ENCODE results near the gene OR5AK2. TPM values are rescaled to one million over a fixed set of nuclear protein-coding genes. Genes with fewer than 3 reads are reported as not detected.

OR5AK2 gene
- total and polyA plus RNA-seq, 12 donors: not detected

GRCh38 chr11:56990702-56991101 lies 2.0 kb downstream of the OR5AK2 start:
- H3K27ac ChIP-seq: no peak overlapping the region
- no peak for DNase-seq
- 40 to 57% (median 55%) methylated on average over 2 of the region's 2 CpGs for WGBS, 4 donors
- no peak for TF ChIP-seq CTCF (IDR thresholded peaks at IDR 0.05)
- no peak for TF ChIP-seq POLR2A (IDR thresholded peaks at IDR 0.05)
- no peaks in the 10 kb centered on the region for H3K4me1 ChIP-seq (replicated peaks in 1 of 2)
- H3K27me3 ChIP-seq: no peaks in the 10 kb centered on the region
- no peaks in the 10 kb centered on the region for H3K9me3 ChIP-seq (replicated peaks in 1 of 3)
- intact Hi-C loops (cut with DNase I): no loop called here
- H3K4me3 ChIP-seq: no peak overlapping the region
- H3K36me3 ChIP-seq (replicated peaks in 1 of 2): no peaks in the 10 kb centered on the region

GRCh38 chr11:56994532-56994931 lies 5.8 kb downstream of the OR5AK2 start:
- no peak for TF ChIP-seq CTCF (IDR thresholded peaks at IDR 0.05)
- no peak for TF ChIP-seq POLR2A (IDR thresholded peaks at IDR 0.05)
- H3K4me1 ChIP-seq (replicated peaks in 1 of 2): no peaks in the 10 kb centered on the region
- no peaks in the 10 kb centered on the region for H3K36me3 ChIP-seq (replicated peaks in 1 of 2)
- no peaks in the 10 kb centered on the region for H3K27me3 ChIP-seq
- DNase-seq: no peak
- intact Hi-C loops (cut with DNase I): no loop called here
- H3K27ac ChIP-seq: no peak overlapping the region
- H3K9me3 ChIP-seq (replicated peaks in 1 of 3): no peaks in the 10 kb centered on the region
- no peak overlapping the region for H3K4me3 ChIP-seq

GRCh38 chr11:57001674-57002401 lies 13.1 kb downstream of the OR5AK2 start:
- no peak for DNase-seq
- 77 to 81% (median 78%) methylated on average over 14 of the region's 14 CpGs for WGBS, 4 donors
- no peak overlapping the region for H3K4me3 ChIP-seq
- no peaks in the 10 kb centered on the region for H3K4me1 ChIP-seq (replicated peaks in 1 of 2)
- intact Hi-C loops (cut with DNase I): no loop called here
- TF ChIP-seq POLR2A (IDR thresholded peaks at IDR 0.05): no peak
- no peak for TF ChIP-seq CTCF (IDR thresholded peaks at IDR 0.05)
- H3K27ac ChIP-seq: no peak overlapping the region
- no peaks in the 10 kb centered on the region for H3K27me3 ChIP-seq
- H3K36me3 ChIP-seq (replicated peaks in 1 of 2): no peaks in the 10 kb centered on the region
- H3K9me3 ChIP-seq (replicated peaks in 1 of 3): no peaks in the 10 kb centered on the region

GRCh38 chr11:57008373-57008772 lies 19.7 kb downstream of the OR5AK2 start:
- Histone ChIP-seq H3K27me3 (no peaks in the 10 kb centered on the region), H3K9me3 (replicated peaks in 1 of 3) (no peaks in the 10 kb centered on the region), H3K36me3 (replicated peaks in 1 of 2) (no peaks in the 10 kb centered on the region), H3K4me1 (replicated peaks in 1 of 2) (no peaks in the 10 kb centered on the region), H3K27ac (no peak overlapping the region), H3K4me3 (no peak overlapping the region)
- 54 to 72% (median 66%) methylated on average over 3 of the region's 3 CpGs for WGBS, 4 donors
- TF ChIP-seq CTCF (IDR thresholded peaks at IDR 0.05): no peak
- no peak for TF ChIP-seq POLR2A (IDR thresholded peaks at IDR 0.05)
- intact Hi-C loops (cut with DNase I): no loop called here
- DNase-seq: no peak
